Esophagus squamous epithelium (tissue), 5 donors: Measurements from ENCODE around the gene LRRC37A. TPM values are rescaled to one million over a fixed set of nuclear protein-coding genes. Genes with fewer than 3 reads are reported as not detected.
"Not testable (repeated sequence)": the region's sequence is repeated elsewhere in the genome, so short reads cannot be mapped to it uniquely, and the experiment has no call there.

Source experiments
- DNase-seq: peaks from one replicate; lab custom pipeline; 2025; lab: John Stamatoyannopoulos, UW
- H3K27ac ChIP-seq, 4 donors: fragments of 200-600 bp; sonication (generic); one replicate each; pipeline ENCODE4 v1.5.1; 2016 to 2019; ENCODE audit warnings: mild to moderate bottlenecking in 1 of 4
- H3K27me3 ChIP-seq, 4 donors: fragments of 200-600 bp; sonication (generic); 1 replicate in 3 of 4; 2 replicates in 1 of 4; pipeline versions ENCODE4 v1.5.1 to v1.6.0; 2017 to 2021; ENCODE audit warnings: antibody characterized with exemption in 1 of 4
- H3K36me3 ChIP-seq, 3 donors: fragments of 200-600 bp; sonication (generic); one replicate each; pipeline ENCODE4 v1.5.1; 2016 to 2019
- H3K4me1 ChIP-seq, 3 donors: fragments of 200-600 bp; sonication (generic); one replicate each; pipeline ENCODE4 v1.5.1; 2017 to 2019
- H3K4me3 ChIP-seq, 4 donors: fragments of 200-600 bp; sonication (generic); 1 replicate in 3 of 4; 2 replicates in 1 of 4; pipeline ENCODE4 v1.5.1; 2016 to 2019; ENCODE audit warnings: mild to moderate bottlenecking in 2 of 4, moderate library complexity in 1 of 4
- H3K9me3 ChIP-seq, 3 donors: fragments of 200-600 bp; sonication (generic); one replicate each; pipeline ENCODE4 v1.5.1; 2016 to 2019
- WGBS, 2 donors: methylation state at CpG; one replicate each; pipeline ENCODE4 v1.1.5; 2018; 5-methylcytosine and 5-hydroxymethylcytosine counted together
- intact Hi-C: fragments of 100-400 bp; cut with DNase I; formaldehyde crosslinking; loops from one replicate; pipeline ENCODE4 v1.15.0; 2022
- total RNA-seq, 4 donors: library from RNA; depleted of rRNA; stranded (reverse); fragments of >200 nt; gene quantifications; one replicate each; pipeline ENCODE4 v1.1.0, GENCODE V29; 2016
- donor health status: DM: yes; HTN: yes; CAD: no.

The LRRC37A gene
- total RNA-seq, 4 donors from 2014 or later, result 0.18 to 1.1 (median 0.85) TPM

DNA sequence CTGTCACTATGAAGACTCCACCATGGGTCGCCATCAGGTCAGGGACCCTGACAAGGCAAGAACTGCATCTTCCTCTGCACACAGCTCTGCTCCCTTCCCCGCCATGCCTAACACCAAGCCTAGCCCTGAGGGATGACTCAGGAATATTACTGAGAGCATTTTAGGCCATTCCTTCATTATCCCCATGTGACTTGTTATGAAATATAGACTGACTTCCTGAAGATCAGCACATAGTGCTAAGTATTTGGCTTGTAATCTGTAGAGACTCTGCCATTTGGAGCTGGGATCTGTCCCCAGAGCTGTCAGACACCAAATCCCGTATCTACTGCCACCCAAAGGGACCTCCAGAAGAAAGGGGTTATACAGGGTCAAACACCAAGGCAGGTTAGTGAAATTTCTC lies 47.2 kb downstream of the LRRC37A start:
- H3K36me3 ChIP-seq, DNase-seq, H3K4me1 ChIP-seq, H3K27me3 ChIP-seq, H3K4me3 ChIP-seq, H3K27ac ChIP-seq, H3K9me3 ChIP-seq, intact Hi-C loops: not testable (repeated sequence)
- no CpG with 5 or more reads among the region's 3 CpGs for WGBS, 2 donors

DNA sequence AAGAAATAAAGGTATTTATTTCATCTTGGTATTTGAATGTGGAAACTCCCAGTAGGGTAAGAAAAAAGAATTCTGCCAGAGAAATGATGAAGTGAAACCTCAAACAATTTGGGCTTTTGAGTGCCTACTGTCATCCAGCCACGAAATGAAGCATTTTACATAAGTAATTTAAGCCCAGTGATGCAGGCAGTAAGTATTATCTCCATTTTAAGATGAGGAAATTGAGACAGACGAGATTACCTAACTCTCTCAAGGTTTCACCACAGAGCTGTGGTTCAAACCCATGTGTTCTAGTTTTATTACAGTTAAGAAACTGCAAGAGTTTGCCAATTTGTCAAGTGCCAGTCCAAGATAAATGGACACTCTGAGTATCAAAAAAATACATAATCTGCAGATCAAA lies 53.4 kb downstream of the LRRC37A start:
- H3K27me3 ChIP-seq, H3K27ac ChIP-seq, H3K36me3 ChIP-seq, H3K4me1 ChIP-seq, intact Hi-C loops, DNase-seq, H3K9me3 ChIP-seq, H3K4me3 ChIP-seq: not testable (repeated sequence)
- WGBS, 2 donors, result no CpG with 5 or more reads among the region's 2 CpGs

DNA sequence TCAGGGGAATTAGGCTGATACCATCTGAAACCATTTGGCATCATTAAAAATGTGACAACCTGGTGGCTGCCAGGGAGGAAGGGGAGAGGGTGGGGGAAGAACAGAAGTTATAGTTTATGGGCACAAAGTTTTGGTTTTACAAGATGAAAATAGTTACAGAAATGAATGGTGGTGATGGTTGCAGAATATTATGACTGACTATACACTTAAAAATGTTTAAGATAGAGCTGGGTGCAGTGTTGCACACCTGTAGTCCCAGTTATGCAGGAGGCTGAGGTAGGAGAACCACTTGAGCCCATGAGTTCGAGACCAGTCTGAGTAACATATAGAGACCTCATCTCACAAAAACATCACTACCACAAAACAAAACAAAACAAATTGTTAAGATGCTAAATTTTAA lies 54.1 kb downstream of the LRRC37A start:
- H3K4me1 ChIP-seq, H3K4me3 ChIP-seq, DNase-seq, H3K27ac ChIP-seq, H3K9me3 ChIP-seq, intact Hi-C loops, H3K36me3 ChIP-seq, H3K27me3 ChIP-seq: not testable (repeated sequence)
- no CpG with 5 or more reads among the region's 1 CpG for WGBS, 2 donors

DNA sequence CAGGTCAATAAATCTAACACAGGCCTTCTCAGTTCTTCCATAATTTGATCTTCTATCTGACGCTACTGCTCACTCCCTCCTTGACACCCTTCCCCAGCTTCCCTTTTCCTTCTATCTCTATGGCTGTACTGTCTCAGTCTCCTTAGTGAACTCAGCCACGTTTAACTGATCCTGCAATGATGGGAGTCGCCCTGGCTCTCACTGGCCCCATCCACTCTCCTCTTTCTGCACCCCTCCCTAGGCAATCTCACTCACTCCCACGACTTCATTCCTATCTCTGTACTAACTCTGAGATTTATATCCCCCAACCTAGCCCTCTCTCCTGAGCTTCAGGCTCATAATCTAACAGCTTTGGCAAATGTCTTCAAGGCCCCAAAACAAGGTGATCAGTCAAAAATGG lies 58.9 kb downstream of the LRRC37A start:
- intact Hi-C loops, DNase-seq: not testable (repeated sequence)
- no CpG with 5 or more reads among the region's 4 CpGs for WGBS, 2 donors

DNA sequence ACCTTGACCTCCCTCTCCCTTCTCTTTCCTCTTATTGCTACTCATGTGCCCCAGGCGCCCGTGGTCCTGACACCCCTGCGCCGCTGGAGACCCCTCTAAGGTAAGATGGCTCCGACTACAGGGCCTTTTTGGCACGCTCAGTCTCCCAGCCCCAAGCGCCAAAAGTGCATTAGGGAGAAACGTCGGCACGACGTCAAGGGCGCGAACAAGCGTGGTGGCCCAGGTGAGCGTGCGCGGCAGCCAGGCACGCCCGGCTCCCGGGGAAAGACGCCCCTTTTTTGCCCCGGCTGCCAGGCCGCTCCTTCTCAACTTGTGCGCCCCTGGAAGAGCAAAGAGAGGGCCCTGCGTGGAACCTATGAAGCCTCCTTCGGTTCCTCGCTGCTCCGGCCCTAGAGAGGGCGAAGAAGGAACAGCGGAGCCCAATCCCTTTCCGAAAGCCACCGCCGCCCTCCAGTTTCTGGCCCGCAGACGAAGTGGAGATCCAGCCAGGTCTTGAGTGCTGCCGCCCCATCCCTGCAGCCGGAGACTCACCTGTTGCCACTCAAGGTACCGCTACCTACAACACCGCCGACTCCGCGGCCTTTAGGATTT lies 66.3 kb downstream of the LRRC37A start:
- H3K27me3 ChIP-seq, H3K27ac ChIP-seq, DNase-seq, intact Hi-C loops, H3K9me3 ChIP-seq, H3K4me1 ChIP-seq, H3K36me3 ChIP-seq: not testable (repeated sequence)
- WGBS, 2 donors, result no CpG with 5 or more reads among the region's 42 CpGs
- H3K4me3 ChIP-seq, result peak overlapping the region in 1 of 4 donors; percentile 49

More for the DNA sequence above, 58.9 kb downstream of the LRRC37A start:
- not testable (repeated sequence) for H3K4me1 ChIP-seq, H3K27ac ChIP-seq, H3K4me3 ChIP-seq, H3K9me3 ChIP-seq, H3K36me3 ChIP-seq, H3K27me3 ChIP-seq

DNA sequence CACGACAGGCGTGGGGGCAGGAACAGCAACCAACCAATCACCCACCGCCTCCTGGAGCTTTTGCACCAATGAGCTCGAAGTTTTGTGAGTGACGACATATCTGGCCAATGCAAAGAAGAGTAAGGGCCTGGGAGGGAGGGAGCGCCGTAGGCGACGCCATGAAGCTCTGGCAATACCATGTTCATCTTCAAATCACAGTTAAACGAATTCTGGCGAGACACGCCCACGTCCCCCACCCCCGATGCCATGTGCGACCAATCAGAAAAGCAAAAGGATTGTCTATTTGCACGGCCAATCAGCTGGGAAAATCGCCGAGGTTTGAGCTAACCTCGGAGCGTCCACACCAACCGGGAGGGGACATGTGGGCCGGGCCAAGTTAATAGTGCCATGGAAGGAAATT lies 66.8 kb downstream of the LRRC37A start, which contains the start of gene ARL17B:
ARL17B (minus strand) TSS at position 12 of the 400 bp plus-strand sequence. CDS start 3,369 bp downstream, outside the sequence.
- H3K4me3 ChIP-seq, result peak within 1 kb of the TSS in 1 of 4 donors; percentile 49
- H3K27me3 ChIP-seq, DNase-seq, intact Hi-C loops, H3K27ac ChIP-seq, H3K4me1 ChIP-seq, H3K36me3 ChIP-seq, H3K9me3 ChIP-seq: not testable (repeated sequence)
- WGBS, 2 donors, result no CpG with 5 or more reads among the region's 22 CpGs

DNA sequence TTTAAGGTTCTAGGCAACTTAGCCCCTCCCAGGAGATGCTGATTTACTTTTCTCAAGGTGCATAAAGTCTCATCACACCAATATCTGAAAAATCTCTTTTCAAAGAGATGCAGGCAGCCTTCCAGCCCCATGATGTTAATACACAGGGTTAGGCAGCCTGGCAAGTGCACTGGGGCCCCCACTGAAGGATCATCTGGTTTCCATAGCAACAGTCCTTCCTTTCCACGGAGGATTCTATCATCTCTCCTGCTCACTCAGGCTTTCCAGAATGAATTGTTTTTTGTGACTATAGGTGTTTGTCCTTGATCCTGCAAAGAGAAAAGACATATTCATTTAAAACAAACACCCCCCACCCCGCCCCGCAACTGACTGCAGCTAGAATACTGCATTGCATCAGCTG lies 72.6 kb downstream of the LRRC37A start:
- intact Hi-C loops, H3K27ac ChIP-seq, H3K27me3 ChIP-seq, H3K9me3 ChIP-seq, DNase-seq, H3K36me3 ChIP-seq, H3K4me1 ChIP-seq, H3K4me3 ChIP-seq: not testable (repeated sequence)
- no CpG with 5 or more reads among the region's 3 CpGs for whole genome bisulfite sequencing, 2 donors

DNA sequence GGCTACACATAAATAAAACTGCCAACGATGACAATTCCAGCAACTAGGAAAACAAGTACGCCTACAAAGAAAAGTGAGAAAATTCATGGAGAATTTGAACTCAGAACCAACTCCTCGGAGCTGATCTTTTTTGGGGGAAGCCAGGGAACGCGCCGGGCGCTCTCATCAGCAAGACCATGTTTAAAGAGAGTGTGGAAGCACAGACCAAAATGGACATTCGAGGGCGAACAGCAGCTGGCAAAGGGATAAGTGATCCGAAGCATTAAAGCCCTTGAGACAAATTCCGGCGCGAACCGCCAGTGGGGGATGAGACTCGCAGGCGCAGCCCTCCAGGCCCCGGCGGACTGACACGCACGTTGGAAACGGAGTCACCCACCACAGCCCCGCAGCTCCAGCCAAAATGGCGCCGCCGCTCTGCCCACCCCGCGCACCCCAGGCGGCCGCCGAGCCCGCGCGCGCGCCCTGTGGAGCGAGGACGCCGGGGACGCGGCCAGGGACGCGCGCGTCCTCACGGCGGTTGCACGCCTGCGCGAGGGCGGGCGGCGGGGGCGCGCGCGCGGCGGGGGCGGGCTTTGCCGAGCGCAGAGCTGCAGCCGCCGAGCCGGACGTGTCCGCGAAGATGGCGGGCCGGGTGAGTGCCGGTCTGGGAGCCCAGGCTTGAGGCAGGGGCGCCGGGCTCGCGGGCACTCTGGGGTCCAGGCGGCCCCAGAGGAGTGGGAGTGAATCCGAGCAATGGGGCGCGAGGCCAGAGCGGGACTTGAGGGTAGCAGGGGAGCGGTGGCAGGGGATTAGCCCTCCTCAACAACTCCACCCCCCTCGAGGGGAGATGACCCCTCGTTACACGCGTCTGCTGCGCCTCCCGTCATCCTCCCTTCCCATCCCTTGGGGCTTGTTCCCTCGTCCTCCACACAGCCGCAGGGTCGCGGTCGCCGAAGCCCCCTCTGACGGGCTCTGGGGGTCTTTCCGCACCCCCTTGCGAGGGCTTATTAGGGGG lies 77.6 kb downstream of the LRRC37A start:
- WGBS, 2 donors, result no CpG with 5 or more reads among the region's 95 CpGs

DNA sequence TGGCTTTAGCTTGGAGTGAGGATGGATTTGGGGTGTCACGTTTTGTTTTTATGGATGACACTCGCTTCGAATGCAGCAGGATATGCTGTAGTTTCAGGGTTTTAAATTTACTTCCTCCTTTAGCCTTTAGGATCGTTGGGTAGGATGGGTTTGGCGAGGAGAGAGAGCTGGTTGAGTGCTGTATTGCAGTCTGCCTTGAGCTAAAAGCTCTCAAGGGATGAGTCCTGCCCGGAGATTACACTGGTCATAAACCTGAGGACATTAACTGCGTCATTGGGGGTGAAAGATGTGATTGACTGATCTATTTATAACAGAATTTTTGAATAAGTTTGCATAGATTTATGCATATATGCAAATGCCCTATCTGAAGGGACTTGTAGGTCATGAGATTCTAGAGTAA lies 78.5 kb downstream of the LRRC37A start:
- H3K4me3 ChIP-seq, H3K9me3 ChIP-seq, intact Hi-C loops, DNase-seq, H3K27ac ChIP-seq, H3K36me3 ChIP-seq, H3K4me1 ChIP-seq, H3K27me3 ChIP-seq: not testable (repeated sequence)
- WGBS, 2 donors, result no CpG with 5 or more reads among the region's 7 CpGs

More for the DNA sequence above, 77.6 kb downstream of the LRRC37A start:
- H3K27me3 ChIP-seq, intact Hi-C loops, H3K4me1 ChIP-seq, H3K4me3 ChIP-seq, H3K27ac ChIP-seq, H3K36me3 ChIP-seq, H3K9me3 ChIP-seq, DNase-seq: not testable (repeated sequence)

DNA sequence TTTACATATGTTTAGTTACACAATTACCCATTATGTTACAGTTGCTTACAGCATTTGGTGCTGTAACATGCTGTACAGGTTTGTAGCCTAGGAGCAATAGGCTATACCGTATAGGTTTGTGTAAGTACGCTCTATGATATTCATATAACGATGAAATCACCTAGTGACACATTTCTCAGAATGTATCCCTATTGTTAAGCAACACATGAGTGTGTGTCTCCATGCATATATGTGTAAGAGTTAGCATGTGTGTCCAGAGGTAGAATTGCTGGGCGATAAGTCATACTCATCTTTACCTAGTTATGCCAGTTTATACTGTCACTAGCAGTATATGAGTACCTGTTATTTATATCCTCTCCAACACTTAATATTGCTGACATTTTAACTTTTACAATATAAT lies 88.2 kb downstream of the LRRC37A start:
- H3K9me3 ChIP-seq, H3K27me3 ChIP-seq, H3K4me1 ChIP-seq, H3K4me3 ChIP-seq, H3K27ac ChIP-seq, H3K36me3 ChIP-seq, intact Hi-C loops, DNase-seq: not testable (repeated sequence)
- WGBS, 2 donors, result 63% methylated on average over 3 of the region's 4 CpGs; no CpG with 5 or more reads in 1 of the 2 donors

DNA sequence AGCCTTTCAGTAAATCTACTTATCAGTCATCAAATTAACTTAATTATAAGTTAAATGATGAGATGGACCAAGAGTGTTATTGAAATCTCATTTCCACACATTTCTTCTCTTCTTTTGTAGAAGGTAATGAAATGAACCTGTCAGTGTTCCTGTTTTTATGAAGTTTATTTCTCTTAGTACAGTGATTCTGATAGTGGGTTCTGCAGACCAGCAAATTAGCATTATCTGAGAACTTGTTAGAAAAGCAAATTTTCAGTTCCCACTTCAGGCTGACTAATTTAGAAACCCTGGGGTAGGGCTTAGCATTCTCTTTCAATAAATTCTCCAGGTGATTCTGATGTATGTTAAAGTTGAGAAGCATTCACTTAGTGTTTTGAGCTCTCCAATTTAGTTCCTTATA lies 90.6 kb downstream of the LRRC37A start:
- H3K4me3 ChIP-seq, DNase-seq, intact Hi-C loops, H3K27me3 ChIP-seq, H3K9me3 ChIP-seq, H3K36me3 ChIP-seq, H3K27ac ChIP-seq, H3K4me1 ChIP-seq: not testable (repeated sequence)
